SKM-1 (cell line): ENCODE results near the gene HSPB2.
"Not testable (repeated sequence)": the region's sequence is repeated elsewhere in the genome, so short reads cannot be mapped to it uniquely, and the experiment has no call there.

Source experiments
- DNase-seq: peaks from one replicate; lab custom pipeline; 2025; ENCODE audit not compliant: unreplicated experiment; lab: John Stamatoyannopoulos, UW

Gene HSPB2, protein sequence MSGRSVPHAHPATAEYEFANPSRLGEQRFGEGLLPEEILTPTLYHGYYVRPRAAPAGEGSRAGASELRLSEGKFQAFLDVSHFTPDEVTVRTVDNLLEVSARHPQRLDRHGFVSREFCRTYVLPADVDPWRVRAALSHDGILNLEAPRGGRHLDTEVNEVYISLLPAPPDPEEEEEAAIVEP

DNA sequence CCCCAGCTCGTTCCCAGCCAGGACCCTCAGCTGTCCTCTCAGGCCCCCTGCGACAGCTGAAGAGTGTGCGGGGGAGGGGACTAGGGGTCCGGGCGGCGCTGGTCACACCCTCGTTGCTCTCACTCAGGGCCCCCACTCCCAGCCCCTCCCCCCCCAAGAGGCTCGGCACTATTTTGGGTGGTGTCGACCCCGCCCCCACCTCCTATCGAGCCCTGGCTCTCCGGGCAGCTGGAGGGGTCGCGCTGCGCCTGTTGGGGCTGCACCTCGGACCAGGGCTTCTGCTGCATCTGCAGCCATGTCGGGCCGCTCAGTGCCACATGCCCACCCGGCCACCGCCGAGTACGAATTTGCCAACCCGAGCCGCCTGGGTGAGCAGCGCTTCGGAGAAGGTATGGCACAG is at the start of gene HSPB2:
TSS of gene HSPB2 (plus strand) at position 200 of the 400 bp plus-strand sequence. CDS start at position 296, 96 bp downstream.
- no peak for DNase-seq

- no peak for DNase-seq
These were observed 42.4 kb upstream of the HSPB2 start for GRCh38 chr11:111870113-111870512.

GRCh38 chr11:111870522-111870885 is 42.0 kb upstream of the HSPB2 start:
- peak; percentile 36 for DNase-seq

- peak; percentile 52 for DNase-seq
These were observed 41.4 kb upstream of the HSPB2 start, which contains the start of gene ALG9 for GRCh38 chr11:111870886-111871692. Gene ALG9 (minus strand): TSS chr11:111871581. CDS start chr11:111871482, 99 bp downstream.

DNA sequence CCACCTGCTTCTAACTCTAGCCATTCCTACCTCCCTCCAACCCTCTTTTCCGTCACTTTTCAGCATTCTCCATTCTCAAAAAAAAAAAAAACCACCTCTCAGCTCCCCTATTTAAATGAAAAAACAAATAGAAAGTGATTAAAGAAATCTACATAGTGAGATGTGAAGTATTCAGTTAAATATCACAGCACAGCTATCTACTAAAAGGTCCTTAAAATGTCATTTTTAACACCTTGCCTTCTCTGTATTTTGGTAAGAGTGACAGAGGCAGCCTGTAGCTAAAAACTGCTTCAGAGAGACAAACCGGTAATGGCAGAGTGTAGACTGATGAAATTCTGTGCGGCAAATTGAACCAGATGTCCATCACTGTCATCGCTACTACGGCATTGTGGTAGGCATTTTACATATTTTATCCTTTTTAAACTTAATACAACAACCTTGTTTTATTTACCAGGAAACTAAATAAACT is 40.8 kb upstream of the HSPB2 start:
- DNase-seq, result no peak

GRCh38 chr11:111878385-111878848 is 34.1 kb upstream of the HSPB2 start:
- DNase-seq, result no peak

- DNase-seq, result peak; percentile 98
These were observed 33.5 kb upstream of the HSPB2 start, which contains the start of the genes CFAP68 and FDXACB1 for GRCh38 chr11:111878849-111879636. Gene CFAP68 (plus strand): TSS chr11:111879541. CDS start chr11:111879561, 20 bp downstream. Gene FDXACB1 (minus strand): TSS chr11:111879165. CDS start chr11:111879132, 33 bp downstream.

- no peak for DNase-seq
These were observed 32.9 kb upstream of the HSPB2 start for GRCh38 chr11:111879637-111879960.

DNA sequence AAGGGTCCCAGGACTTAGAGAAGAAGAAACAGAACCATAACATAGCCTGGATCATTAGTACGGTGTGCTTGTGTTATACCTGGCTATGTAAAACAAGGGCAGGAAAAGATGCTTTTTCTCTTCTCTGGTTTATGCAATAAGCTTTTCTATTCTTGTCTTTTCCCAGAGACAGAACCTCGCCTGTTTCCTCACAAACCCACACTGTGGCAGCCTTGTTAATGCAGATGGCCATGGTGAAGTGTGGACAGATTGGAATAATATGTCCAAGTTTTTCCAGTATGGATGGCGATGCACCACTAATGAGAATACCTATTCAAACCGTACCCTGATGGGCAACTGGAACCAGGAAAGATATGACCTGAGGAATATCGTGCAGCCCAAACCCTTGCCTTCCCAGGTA is 30.3 kb upstream of the HSPB2 start:
- no peak for DNase-seq

DNA sequence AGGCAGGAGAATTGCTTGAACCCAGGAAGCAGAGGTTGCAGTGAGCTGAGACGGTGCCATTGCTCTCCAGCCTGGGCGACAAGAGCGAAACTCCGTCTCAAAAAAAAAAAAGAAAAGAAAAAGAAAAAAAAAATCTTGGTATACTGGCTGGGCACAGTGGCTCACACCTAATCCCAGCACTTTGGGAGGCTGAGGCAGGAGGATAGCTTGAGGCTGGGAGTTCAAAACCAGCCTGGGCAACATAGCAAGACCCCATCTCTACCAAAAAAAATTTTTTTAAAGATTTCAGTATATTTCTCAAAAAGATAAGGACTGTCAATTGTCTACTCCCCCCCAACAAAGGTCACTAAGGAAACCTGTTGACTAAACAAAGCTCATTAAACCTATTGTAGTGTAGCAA is 27.5 kb upstream of the HSPB2 start:
- DNase-seq, result not testable (repeated sequence)

GRCh38 chr11:111886032-111886431 is 26.5 kb upstream of the HSPB2 start:
- no peak for DNase-seq

DNA sequence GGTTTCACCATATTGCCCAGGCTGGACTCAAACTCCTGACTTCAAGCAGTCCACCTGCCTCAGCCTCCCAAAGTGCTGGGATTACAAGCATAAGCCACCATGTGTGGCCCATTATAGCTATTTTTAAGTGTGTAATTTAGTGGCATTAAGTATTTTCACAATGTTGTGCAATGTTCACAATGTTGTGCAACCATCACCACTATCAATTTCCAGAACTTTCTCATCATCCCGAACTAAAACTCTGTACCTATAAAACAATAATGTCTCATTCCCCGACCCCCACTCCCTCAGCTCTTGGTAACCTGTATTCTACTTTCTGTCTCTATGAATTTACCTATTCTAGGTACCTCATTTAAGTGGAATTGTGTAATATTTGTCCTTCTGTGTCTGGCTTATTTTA is 25.7 kb upstream of the HSPB2 start:
- DNase-seq, result no peak

DNA sequence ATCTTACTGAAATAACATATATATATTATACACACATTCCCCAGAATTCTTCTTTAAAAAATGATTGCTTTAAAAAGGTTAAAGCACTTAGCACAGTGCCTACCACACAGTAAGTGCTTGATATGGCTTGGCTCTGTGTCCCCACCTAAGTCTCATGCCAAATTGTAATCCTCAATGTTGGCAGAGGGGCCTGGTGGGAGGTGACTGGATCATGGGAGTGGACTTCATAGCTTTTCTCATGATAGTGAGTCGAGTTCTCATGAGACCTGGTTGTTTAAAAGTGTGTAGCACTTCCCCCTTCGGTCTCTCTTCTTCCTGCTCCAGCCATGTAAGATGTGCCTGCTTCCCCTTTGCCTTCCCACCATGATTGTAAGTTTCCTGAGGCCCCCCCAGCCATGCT is 7.1 kb upstream of the HSPB2 start:
- no peak for DNase-seq

GRCh38 chr11:111906680-111907079 is 5.9 kb upstream of the HSPB2 start:
- DNase-seq, result no peak

- no peak for DNase-seq
These were observed 3.8 kb upstream of the HSPB2 start for GRCh38 chr11:111908639-111909305.

- DNase-seq, result no peak
These were observed 3.2 kb upstream of the HSPB2 start for GRCh38 chr11:111909378-111909777.

DNA sequence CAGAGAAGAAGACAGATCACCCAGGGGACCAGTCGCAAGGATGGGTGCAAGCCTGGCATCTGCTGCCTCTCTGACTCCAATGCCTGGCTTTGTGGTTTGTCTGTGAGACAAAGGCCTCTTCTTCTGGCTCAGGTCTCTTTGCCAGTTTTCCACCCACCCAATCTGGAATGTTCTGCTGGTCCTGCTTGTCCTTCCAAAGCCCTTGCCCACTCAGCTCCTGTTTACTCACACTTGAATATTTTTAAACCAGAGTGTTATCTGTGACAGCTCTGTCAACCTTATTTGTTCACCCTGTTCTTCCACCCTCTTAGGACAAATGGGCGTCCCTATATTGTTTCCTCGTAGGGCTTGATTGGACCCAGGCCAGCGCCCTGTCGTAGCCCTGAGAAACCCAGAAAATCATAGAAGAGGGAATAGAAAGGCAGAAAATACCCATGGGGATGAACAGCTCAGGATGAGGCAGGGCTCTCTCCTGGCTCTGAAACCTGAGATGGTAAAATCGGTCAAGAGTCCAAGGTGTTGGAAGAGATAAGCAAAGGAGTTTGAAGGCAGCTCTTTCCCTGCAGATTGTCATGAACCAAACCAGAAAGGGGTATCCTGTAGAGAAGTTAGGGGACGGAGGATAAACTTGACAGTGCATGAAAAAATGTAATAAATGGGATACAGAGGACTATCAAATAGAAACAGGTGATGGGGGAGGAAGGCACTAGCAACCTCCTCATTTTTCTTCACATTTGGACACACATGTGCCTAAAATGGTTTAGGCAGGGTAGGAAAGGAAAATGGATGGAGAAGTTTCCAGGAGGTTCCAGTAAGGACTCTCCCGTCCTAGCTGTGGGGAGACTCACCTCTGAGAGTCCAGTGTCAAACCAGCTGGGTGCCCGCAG is 1.6 kb upstream of the HSPB2 start:
- no peak for DNase-seq

DNA sequence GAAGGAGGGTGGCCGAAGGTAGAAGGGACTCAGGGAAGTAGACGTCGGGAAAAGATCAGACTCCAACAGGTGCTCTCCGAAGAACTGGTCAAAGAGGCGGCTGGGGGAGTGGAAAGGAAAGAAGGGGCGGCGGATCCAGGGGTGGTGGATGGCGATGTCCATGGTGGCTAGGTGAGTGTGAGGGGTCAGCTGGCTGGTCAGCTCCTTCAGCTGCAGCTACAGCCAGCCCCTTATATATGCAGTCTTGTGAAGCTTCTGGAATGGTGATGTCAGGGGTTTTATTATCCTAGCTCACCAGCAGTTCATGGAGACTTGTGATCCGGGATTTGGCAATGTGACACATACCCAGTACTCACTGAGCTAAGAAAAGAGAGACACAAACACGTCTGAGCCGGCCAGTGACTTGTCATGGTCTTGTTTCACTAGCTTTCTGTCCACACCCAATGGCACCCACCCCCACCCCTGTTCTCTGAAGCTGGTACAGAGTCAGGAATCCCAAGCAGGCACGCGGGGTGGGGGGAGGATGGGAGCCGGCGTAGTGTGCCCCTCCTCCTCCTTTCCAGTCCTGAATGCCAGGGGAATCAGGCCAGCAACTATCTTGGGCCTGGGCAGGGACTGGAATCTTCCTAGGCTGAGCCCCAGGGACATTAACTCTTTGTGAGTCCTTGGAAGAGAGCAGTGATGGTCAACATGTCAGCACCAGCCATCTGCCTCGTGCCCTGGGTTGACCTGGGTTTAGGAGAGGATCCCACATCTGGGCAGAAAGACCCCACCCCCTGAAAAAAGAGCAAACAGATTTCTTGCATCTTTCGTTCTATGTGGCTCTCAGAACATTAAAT is 752 bp upstream of the HSPB2 start, which contains the start of gene CRYAB:
TSS of gene CRYAB (minus strand) at position 208 of the 839 bp plus-strand sequence. CDS start at position 162, 46 bp downstream.
- DNase-seq, result no peak
